ENCODE results near the gene ZNF783. TPM values are rescaled to one million over a fixed set of nuclear protein-coding genes. Genes with fewer than 3 reads are reported as not detected.
A peak's percentile ranks its signal among the peaks of the same experiment; 100 is the strongest.

The ZNF783 gene
- total and polyA plus RNA-seq, 7 experiments from 2014 or later, result 6.2 to 49.2 (median 30.5) TPM

DNA sequence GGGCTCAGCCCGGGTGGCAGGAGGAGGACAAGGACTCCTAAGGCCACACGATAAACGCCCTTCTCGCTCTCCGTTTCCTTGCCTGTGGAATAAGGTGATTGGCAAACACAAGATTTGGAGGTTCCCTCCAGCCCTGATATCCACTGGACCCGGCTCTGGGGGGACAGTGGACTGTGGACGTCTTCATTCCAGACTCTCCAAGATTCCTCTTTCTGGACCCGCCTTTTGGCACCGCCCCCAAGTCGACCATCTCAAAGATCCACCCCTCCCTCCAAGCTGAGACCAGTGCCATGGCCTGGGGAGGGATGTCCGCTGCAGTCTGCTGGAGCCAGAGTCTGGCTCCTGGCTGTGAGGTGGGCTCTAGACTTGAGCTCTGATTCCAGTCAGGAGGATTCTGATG, 23.6 kb downstream of the ZNF783 start:
- Histone ChIP-seq H3K27ac (ENCODE audit: low read depth, low read length) (peak overlapping the region; percentile 72), H3K4me3 (ENCODE audit: low read length) (peak overlapping the region; percentile 80)

DNA sequence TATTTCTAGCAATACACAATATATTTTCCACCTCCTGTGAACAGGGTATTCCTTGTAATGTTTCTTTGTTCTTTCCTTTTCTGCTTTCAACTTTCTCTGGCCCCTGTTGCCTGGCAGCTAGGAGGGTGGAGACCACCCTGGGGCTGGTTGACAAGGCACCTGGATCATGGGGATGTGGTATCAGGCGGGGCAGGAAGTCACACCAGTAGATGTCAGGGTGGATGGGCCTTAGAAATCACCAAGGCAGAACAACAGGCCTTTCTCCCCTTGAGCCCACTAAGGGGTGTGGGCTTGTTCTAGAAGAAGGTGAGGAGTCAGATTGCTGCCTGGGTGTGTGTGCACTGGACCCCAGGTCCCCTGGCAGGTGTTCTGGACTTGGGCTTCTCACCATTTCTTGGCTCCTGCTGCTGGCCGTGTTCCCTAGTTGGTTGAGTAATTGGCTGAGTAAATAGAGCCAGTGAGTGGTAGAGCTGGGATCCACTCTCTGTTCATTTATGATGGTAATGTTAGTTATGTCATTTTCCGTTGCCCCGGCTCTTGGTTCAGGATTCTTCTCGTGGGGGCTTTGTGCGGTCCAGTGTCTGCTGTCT, 24.9 kb downstream of the ZNF783 start:
- Mint-ChIP-seq H3K9me3 (no peaks in the 10 kb centered on the region), H3K36me3 (peaks cover 0 to 19% (median 4%) of the 10 kb centered on the region in 5 donors), H3K4me1 (peaks cover 30 to 59% (median 50%) of the 10 kb centered on the region in 7 donors), H3K27me3 (no peaks in the 10 kb centered on the region), H3K4me3 (peak overlapping the region; percentile 73 to 97 (median 92)), H3K27ac (peak overlapping the region; percentile 44 to 94 (median 77))
- no peaks in the 10 kb centered on the region for H3K9me3 ChIP-seq (ENCODE audit: control insufficient read depth in 2 of 3, low read length in 3 of 3)
- no peak for DNase-seq
- no peak for ATAC-seq
- POLR2A ChIA-PET, result interaction anchor here (5.4 kb wide), 1 partner anchor 26 kb away, joined by 61 read pairs; the partner anchor contains the start of gene ZNF783
- CTCF ChIA-PET, result no interaction called here
- no peak overlapping the region for H3K4me3 ChIP-seq (ENCODE audit: low read length)
- peaks cover 30 to 36% of the 10 kb centered on the region in 2 donors for H3K4me1 ChIP-seq (ENCODE audit: control insufficient read depth in 2 of 2, insufficient read depth in 2 of 2, low read length in 2 of 2)
- H3K27ac ChIP-seq (ENCODE audit: low read depth, low read length), result no peak overlapping the region
- H3K36me3 ChIP-seq (ENCODE audit: control insufficient read depth in 2 of 3, insufficient read depth in 3 of 3, low read length in 3 of 3), result peaks cover 0 to 30% (median 5%) of the 10 kb centered on the region in 3 experiments
- no peaks in the 10 kb centered on the region for H3K27me3 ChIP-seq (ENCODE audit: control insufficient read depth in 2 of 2, insufficient read depth in 2 of 2, low read length in 2 of 2)
- intact Hi-C loops (cut with micrococcal nuclease), result loop anchor here in 1 of 2 donors (5.0 to 10.0 kb wide), 2 partner anchors 160 to 302 kb away; partner anchors contain the start of gene ZNF425

More for the DNA sequence above, 23.6 kb downstream of the ZNF783 start:
- peaks cover 30 to 36% of the 10 kb centered on the region in 2 donors for H3K4me1 ChIP-seq (ENCODE audit: control insufficient read depth in 2 of 2, insufficient read depth in 2 of 2, low read length in 2 of 2)
- DNase-seq (no peak), ATAC-seq (no peak)
- peaks cover 27 to 57% (median 47%) of the 10 kb centered on the region in 7 donors for H3K4me1 Mint-ChIP-seq
- H3K9me3 ChIP-seq (ENCODE audit: control insufficient read depth in 2 of 3, low read length in 3 of 3), result no peaks in the 10 kb centered on the region
- ChIA-PET POLR2A (interaction anchor here (0.6 to 5.4 kb wide), 11 partner anchors 10 to 339 kb away, joined by 3 to 61 read pairs (median 5); partner anchors contain the start of genes ZNF398 and ZNF783), CTCF (interaction anchor here (0.6 to 2.9 kb wide), 5 partner anchors 24 to 98 kb away, joined by 3 to 26 read pairs (median 3); partner anchors contain the start of gene ZNF783)
- peaks cover 0 to 28% (median 5%) of the 10 kb centered on the region in 3 experiments for H3K36me3 ChIP-seq (ENCODE audit: control insufficient read depth in 2 of 3, insufficient read depth in 3 of 3, low read length in 3 of 3)
- no peaks in the 10 kb centered on the region for H3K27me3 Mint-ChIP-seq
- H3K27ac Mint-ChIP-seq, result peak overlapping the region; percentile 71 to 94 (median 87)
- H3K4me3 Mint-ChIP-seq, result peak overlapping the region; percentile 79 to 97 (median 92)
- no peaks in the 10 kb centered on the region for H3K9me3 Mint-ChIP-seq
- peaks cover 0 to 20% (median 4%) of the 10 kb centered on the region in 5 donors for H3K36me3 Mint-ChIP-seq
- intact Hi-C loops (cut with micrococcal nuclease), result loop anchor here (1.0 to 10.0 kb wide), 12 partner anchors 23 to 486 kb away; partner anchors contain the start of genes PDIA4 (in 2 of the 2), ZNF282 (in 2 of the 2), ZNF783 (in 2 of the 2) and ZNF212 (in 1 of the 2)
- H3K27me3 ChIP-seq (ENCODE audit: control insufficient read depth in 2 of 2, insufficient read depth in 2 of 2, low read length in 2 of 2), result no peaks in the 10 kb centered on the region

GRCh38 chr7:149287622-149288021, 25.6 kb downstream of the ZNF783 start:
- POLR2A ChIA-PET, result interaction anchor here (5.4 kb wide), 1 partner anchor 26 kb away, joined by 61 read pairs; the partner anchor contains the start of gene ZNF783
- H3K27ac Mint-ChIP-seq, result peak overlapping the region in 2 of 9 donors; percentile 87 to 93
- intact Hi-C loops (cut with micrococcal nuclease), result loop anchor here in 1 of 2 donors (5.0 to 10.0 kb wide), 2 partner anchors 160 to 303 kb away; partner anchors contain the start of gene ZNF425

GRCh38 chr7:149289262-149289661, 27.3 kb downstream of the ZNF783 start:
- CTCF ChIA-PET, result no interaction called here
- H3K27ac ChIP-seq (ENCODE audit: low read depth, low read length), result no peak overlapping the region
- H3K9me3 Mint-ChIP-seq, result no peaks in the 10 kb centered on the region
- no peak overlapping the region for H3K4me3 Mint-ChIP-seq
- H3K9me3 ChIP-seq (ENCODE audit: control insufficient read depth in 2 of 3, low read length in 3 of 3), result no peaks in the 10 kb centered on the region
- no peaks in the 10 kb centered on the region for H3K27me3 Mint-ChIP-seq
- peaks cover 25% of the 10 kb centered on the region in 2 donors for H3K4me1 ChIP-seq (ENCODE audit: control insufficient read depth in 2 of 2, insufficient read depth in 2 of 2, low read length in 2 of 2)
- intact Hi-C loops (cut with micrococcal nuclease), result loop anchor here in 1 of 2 donors (5.0 to 10.0 kb wide), 2 partner anchors 162 to 304 kb away; partner anchors contain the start of gene ZNF425
- no peak for DNase-seq
- no peak overlapping the region for H3K4me3 ChIP-seq (ENCODE audit: low read length)
- POLR2A ChIA-PET, result no interaction called here
- ATAC-seq, result no peak
- H3K4me1 Mint-ChIP-seq, result peaks cover 26 to 44% (median 41%) of the 10 kb centered on the region in 7 donors
- no peak overlapping the region for H3K27ac Mint-ChIP-seq
- H3K36me3 Mint-ChIP-seq, result peaks cover 0 to 20% (median 5%) of the 10 kb centered on the region in 5 donors
- H3K27me3 ChIP-seq (ENCODE audit: control insufficient read depth in 2 of 2, insufficient read depth in 2 of 2, low read length in 2 of 2), result no peaks in the 10 kb centered on the region
- H3K36me3 ChIP-seq (ENCODE audit: control insufficient read depth in 2 of 3, insufficient read depth in 3 of 3, low read length in 3 of 3), result peaks cover 0 to 46% (median 9%) of the 10 kb centered on the region in 3 experiments

More at GRCh38 chr7:149287622-149288021, 25.6 kb downstream of the ZNF783 start:
- ATAC-seq (no peak), DNase-seq (no peak)
- no peaks in the 10 kb centered on the region for H3K27me3 Mint-ChIP-seq
- Histone ChIP-seq H3K36me3 (ENCODE audit: control insufficient read depth in 2 of 3, insufficient read depth in 3 of 3, low read length in 3 of 3) (peaks cover 0 to 30% (median 5%) of the 10 kb centered on the region in 3 experiments), H3K4me1 (ENCODE audit: control insufficient read depth in 2 of 2, insufficient read depth in 2 of 2, low read length in 2 of 2) (peaks cover 30 to 36% of the 10 kb centered on the region in 2 donors), H3K27me3 (ENCODE audit: control insufficient read depth in 2 of 2, insufficient read depth in 2 of 2, low read length in 2 of 2) (no peaks in the 10 kb centered on the region), H3K27ac (ENCODE audit: low read depth, low read length) (no peak overlapping the region), H3K4me3 (ENCODE audit: low read length) (no peak overlapping the region), H3K9me3 (ENCODE audit: control insufficient read depth in 2 of 3, low read length in 3 of 3) (no peaks in the 10 kb centered on the region)
- peak overlapping the region in 6 of 10 donors; percentile 33 to 95 (median 86) for H3K4me3 Mint-ChIP-seq
- no peaks in the 10 kb centered on the region for H3K9me3 Mint-ChIP-seq
- CTCF ChIA-PET, result no interaction called here
- H3K36me3 Mint-ChIP-seq, result peaks cover 0 to 15% (median 0%) of the 10 kb centered on the region in 5 donors
- peaks cover 30 to 55% (median 46%) of the 10 kb centered on the region in 7 donors for H3K4me1 Mint-ChIP-seq

DNA sequence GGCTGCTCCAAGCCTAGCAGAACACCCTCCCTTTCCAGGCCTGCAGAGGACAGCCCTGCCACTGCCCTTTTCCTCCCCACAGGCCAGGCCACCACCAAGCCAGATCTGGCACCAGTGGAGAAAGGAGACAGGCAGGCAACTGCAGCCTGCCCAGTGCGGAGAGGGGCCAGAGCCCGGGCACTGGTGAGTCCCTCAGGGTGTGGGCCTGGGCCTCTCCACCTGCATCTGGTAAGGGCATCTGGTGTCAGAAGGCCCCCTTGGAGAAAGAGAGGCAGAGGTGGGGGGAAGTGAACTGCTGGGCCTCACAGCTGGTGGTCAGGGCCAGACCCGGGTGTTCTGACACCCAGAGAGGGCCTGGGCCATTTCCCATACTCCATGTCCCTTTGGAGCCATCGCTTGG, 27.9 kb downstream of the ZNF783 start:
- H3K36me3 Mint-ChIP-seq, result peaks cover 0 to 23% (median 5%) of the 10 kb centered on the region in 5 donors
- H3K4me1 ChIP-seq (ENCODE audit: control insufficient read depth in 2 of 2, insufficient read depth in 2 of 2, low read length in 2 of 2), result peaks cover 19 to 20% of the 10 kb centered on the region in 2 donors
- peaks cover 0 to 52% (median 9%) of the 10 kb centered on the region in 3 experiments for H3K36me3 ChIP-seq (ENCODE audit: control insufficient read depth in 2 of 3, insufficient read depth in 3 of 3, low read length in 3 of 3)
- DNase-seq, result no peak
- no peak overlapping the region for H3K4me3 ChIP-seq (ENCODE audit: low read length)
- peaks cover 20 to 39% (median 35%) of the 10 kb centered on the region in 7 donors for H3K4me1 Mint-ChIP-seq
- H3K27me3 Mint-ChIP-seq, result no peaks in the 10 kb centered on the region
- no peak overlapping the region for H3K4me3 Mint-ChIP-seq
- H3K27ac Mint-ChIP-seq, result no peak overlapping the region
- no peak overlapping the region for H3K27ac ChIP-seq (ENCODE audit: low read depth, low read length)
- ChIA-PET CTCF (interaction anchor here (0.6 kb wide), 2 partner anchors 192 to 1085 kb away, joined by 4 to 6 read pairs; no protein-coding TSS in a partner anchor), POLR2A (interaction anchor here (0.6 to 1.6 kb wide), 2 partner anchors 28 to 1952 kb away, joined by 5 read pairs; partner anchors contain the start of gene ZNF783)
- no peaks in the 10 kb centered on the region for H3K9me3 ChIP-seq (ENCODE audit: control insufficient read depth in 2 of 3, low read length in 3 of 3)
- intact Hi-C loops (cut with micrococcal nuclease), result loop anchor here in 1 of 2 donors (5.0 to 10.0 kb wide), 2 partner anchors 163 to 305 kb away; partner anchors contain the start of gene ZNF425
- no peak for ATAC-seq
- no peaks in the 10 kb centered on the region for H3K9me3 Mint-ChIP-seq
- H3K27me3 ChIP-seq (ENCODE audit: control insufficient read depth in 2 of 2, insufficient read depth in 2 of 2, low read length in 2 of 2), result no peaks in the 10 kb centered on the region

- CTCF ChIA-PET, result no interaction called here
- POLR2A ChIA-PET, result interaction anchor here (1.6 kb wide), 1 partner anchor 30 kb away, joined by 5 read pairs; the partner anchor contains the start of gene ZNF783
- H3K27ac ChIP-seq (ENCODE audit: low read depth, low read length), result no peak overlapping the region
- intact Hi-C loops (cut with micrococcal nuclease), result no loop called here
- no peak overlapping the region for H3K4me3 Mint-ChIP-seq
- H3K36me3 ChIP-seq (ENCODE audit: control insufficient read depth in 2 of 3, insufficient read depth in 3 of 3, low read length in 3 of 3), result peaks cover 0 to 56% (median 9%) of the 10 kb centered on the region in 3 experiments
- peaks cover 0 to 25% (median 5%) of the 10 kb centered on the region in 5 donors for H3K36me3 Mint-ChIP-seq
- ATAC-seq (peak; percentile 41), DNase-seq (peak in 1 of 9 donors; percentile 20)
- no peaks in the 10 kb centered on the region for H3K9me3 Mint-ChIP-seq
- peaks cover 11 to 12% of the 10 kb centered on the region in 2 donors for H3K4me1 ChIP-seq (ENCODE audit: control insufficient read depth in 2 of 2, insufficient read depth in 2 of 2, low read length in 2 of 2)
- H3K27me3 ChIP-seq (ENCODE audit: control insufficient read depth in 2 of 2, insufficient read depth in 2 of 2, low read length in 2 of 2), result no peaks in the 10 kb centered on the region
- H3K27me3 Mint-ChIP-seq, result no peaks in the 10 kb centered on the region
- H3K9me3 ChIP-seq (ENCODE audit: control insufficient read depth in 2 of 3, low read length in 3 of 3), result no peaks in the 10 kb centered on the region
- H3K4me3 ChIP-seq (ENCODE audit: low read length), result no peak overlapping the region
- peaks cover 16 to 27% (median 26%) of the 10 kb centered on the region in 7 donors for H3K4me1 Mint-ChIP-seq
- peak overlapping the region in 5 of 9 donors; percentile 14 to 86 (median 45) for H3K27ac Mint-ChIP-seq
Measured at GRCh38 chr7:149291036-149291780, 29.2 kb downstream of the ZNF783 start.

Data from naive thymus-derived CD4-positive, alpha-beta T cell (primary cell).